ENCODE results near the gene FOXP1.

The FOXP1 gene

DNA sequence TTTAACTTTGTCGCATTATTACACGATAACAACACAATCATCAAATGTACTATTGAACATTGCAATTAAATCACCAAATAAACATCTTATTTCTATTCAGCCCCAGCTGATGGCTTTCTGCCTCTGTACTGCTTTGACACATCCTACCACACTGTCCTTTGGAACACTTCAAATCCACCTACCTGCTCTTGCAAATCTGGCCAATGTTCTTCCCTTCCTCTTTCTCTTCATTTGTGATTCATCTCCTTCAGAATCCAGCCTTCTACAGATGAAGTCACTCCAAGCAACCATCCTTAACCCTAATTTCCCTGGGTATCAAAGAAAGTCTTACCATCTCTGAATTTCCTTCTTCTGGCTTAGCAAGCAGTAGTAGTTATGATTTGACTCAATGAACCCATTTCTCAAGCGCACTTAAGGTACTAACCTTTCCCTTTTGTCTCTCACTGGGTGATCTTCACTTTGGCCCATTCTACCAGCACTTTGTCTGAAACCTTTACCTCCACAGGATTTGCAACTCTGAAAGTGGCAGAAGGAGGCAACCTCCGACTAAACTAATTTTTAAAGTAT is 502.9 kb downstream of the FOXP1 start:
- no peak for DNase-seq (ENCODE audit: low read depth)
- no peak overlapping the region for H3K4me3 ChIP-seq (ENCODE audit: low read depth, low read length)
- TF ChIP-seq, protein P1, sequence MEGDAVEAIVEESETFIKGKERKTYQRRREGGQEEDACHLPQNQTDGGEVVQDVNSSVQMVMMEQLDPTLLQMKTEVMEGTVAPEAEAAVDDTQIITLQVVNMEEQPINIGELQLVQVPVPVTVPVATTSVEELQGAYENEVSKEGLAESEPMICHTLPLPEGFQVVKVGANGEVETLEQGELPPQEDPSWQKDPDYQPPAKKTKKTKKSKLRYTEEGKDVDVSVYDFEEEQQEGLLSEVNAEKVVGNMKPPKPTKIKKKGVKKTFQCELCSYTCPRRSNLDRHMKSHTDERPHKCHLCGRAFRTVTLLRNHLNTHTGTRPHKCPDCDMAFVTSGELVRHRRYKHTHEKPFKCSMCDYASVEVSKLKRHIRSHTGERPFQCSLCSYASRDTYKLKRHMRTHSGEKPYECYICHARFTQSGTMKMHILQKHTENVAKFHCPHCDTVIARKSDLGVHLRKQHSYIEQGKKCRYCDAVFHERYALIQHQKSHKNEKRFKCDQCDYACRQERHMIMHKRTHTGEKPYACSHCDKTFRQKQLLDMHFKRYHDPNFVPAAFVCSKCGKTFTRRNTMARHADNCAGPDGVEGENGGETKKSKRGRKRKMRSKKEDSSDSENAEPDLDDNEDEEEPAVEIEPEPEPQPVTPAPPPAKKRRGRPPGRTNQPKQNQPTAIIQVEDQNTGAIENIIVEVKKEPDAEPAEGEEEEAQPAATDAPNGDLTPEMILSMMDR (IDR thresholded peaks at IDR 0.05; ENCODE audit: low read depth, low read length, missing control alignments) = no peak

DNA sequence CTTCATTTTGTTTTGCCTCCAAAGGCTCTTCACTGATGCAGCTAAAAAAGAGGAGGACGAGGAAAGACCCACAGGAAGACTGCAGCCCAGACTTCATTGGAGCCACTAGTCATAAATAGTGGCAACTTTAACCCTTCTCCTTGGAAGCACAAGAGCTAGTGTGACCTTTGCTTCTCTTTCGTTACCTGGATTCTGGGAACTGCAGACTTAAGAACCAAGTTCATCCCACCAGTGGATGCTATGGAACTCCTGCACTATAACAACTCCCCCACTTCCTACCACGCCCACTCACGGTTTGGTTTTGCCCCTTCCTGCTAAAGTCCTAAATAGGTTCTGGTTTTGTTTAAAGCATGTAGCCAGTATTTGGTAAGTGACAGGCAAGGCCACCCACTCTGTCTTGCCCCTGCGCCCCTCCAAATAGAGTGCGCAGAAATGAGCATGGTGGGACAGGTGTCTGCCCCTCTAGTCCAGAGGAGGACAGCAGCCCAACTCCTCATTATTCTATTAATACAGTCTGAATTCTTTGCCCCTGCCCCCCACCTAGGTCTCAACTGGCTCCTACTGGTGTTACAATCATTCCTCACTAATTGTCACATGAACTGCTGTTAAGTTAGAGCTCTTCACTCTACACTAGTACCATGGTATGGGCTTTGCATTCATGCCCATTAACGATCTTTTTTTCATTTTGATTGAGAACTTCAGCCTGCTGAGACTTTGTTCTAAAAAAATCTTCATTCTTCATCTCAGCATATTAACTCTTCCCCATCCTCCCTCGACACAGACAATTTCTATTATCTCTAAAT is 504.6 kb downstream of the FOXP1 start:
- TF ChIP-seq, protein P1 (IDR thresholded peaks at IDR 0.05; ENCODE audit: low read depth, low read length, missing control alignments) = no peak
- DNase-seq (ENCODE audit: low read depth) = no peak
- no peak overlapping the region for H3K4me3 ChIP-seq (ENCODE audit: low read depth, low read length)

DNA sequence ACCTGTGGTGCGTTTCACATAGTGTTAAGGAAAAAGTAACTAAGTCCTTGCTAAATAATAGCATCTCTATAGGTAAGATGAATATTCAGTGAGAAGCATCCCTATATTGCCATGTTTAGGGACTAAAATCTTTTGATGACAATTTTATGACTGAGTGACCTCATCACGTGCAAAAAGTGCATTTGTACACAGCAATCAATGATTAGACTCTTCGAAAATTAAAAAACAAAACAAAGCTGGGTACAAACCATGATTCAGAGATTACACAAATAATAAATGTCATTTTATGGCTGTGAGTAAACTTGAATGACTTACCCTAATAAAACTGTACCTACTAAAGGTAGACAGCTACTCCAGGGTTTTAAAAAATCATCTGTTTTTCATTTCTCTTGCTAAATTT is 505.3 kb downstream of the FOXP1 start:
- no peak overlapping the region for H3K4me3 ChIP-seq (ENCODE audit: low read depth, low read length)
- TF ChIP-seq, protein P1 (IDR thresholded peaks at IDR 0.05; ENCODE audit: low read depth, low read length, missing control alignments) = no peak
- DNase-seq (ENCODE audit: low read depth) = no peak

DNA sequence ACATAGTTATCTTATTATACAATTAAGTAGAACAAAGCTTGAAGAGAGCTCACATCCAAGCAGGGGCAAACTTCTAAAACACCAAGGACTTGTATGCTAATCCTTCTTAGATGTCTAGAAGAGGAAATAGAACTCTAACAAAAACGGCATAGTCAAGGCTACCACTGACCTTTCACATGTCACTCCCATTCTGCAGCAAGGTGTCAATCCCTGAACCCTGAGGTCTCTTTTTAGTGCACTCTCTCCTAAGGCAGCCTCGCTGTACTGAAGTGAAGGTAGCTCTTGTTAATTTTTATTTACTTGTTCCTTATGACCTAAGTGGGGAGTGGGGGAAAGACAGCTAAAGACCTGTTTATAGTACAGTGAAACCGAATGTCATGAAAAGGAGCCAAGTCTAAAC is 506.5 kb downstream of the FOXP1 start:
- TF ChIP-seq, protein P1 (IDR thresholded peaks at IDR 0.05; ENCODE audit: low read depth, low read length, missing control alignments) = no peak
- no peak for DNase-seq (ENCODE audit: low read depth)
- no peak overlapping the region for H3K4me3 ChIP-seq (ENCODE audit: low read depth, low read length)

DNA sequence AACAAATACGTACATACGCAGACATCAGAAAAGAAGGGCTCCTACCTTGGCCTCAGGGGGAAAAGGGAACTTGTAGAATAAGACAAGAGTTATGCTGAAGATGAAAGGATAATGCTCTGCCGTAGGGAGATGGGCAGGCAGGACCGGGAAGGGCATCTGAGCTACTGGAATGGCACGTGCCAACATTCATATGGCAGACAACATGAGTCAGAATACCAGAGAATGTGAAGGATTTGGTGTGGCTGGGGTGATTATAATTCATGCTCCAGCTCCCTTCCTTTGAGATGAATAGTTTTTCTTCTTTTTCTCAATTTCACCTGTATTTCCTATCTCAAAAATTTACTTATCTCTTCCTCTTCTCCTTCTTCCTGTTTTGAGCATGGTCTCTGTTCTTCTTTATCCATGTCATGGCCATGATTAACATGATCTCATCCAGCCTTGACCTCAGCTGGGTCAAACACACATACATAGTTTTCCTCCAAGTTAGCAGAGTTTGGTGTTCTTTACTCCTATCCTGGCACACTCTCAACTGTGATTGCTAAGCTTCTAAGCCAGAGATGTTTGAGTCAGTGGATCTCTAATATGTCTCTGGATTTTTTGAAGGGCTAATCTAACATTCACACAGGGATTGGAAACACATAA is 507.0 kb downstream of the FOXP1 start:
- TF ChIP-seq, protein P1 (IDR thresholded peaks at IDR 0.05; ENCODE audit: low read depth, low read length, missing control alignments) = no peak
- no peak overlapping the region for H3K4me3 ChIP-seq (ENCODE audit: low read depth, low read length)
- DNase-seq (ENCODE audit: low read depth) = no peak

DNA sequence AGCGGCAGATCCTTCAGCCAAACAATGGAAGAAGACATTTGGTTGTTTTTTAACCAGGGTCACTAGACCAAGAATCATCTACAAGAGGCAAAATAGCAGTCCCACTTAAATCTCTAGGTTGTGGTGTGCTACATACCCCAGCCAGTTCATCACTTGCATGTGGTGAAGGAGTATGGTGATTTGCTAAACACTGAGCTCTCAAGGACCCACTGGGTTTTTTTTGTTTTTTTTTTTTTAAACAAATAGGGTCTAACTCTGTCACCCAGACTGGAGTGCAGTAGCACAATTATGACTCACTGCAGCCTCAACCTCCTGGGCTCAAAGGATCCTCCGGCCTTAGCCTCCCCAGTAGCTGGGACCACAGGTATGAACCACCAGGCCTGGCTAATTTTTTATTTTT is 508.0 kb downstream of the FOXP1 start:
- no peak overlapping the region for H3K4me3 ChIP-seq (ENCODE audit: low read depth, low read length)
- DNase-seq (ENCODE audit: low read depth) = no peak
- TF ChIP-seq, protein P1 (IDR thresholded peaks at IDR 0.05; ENCODE audit: low read depth, low read length, missing control alignments) = no peak

Measured in GM12864 (cell line).